ENCODE results near the gene SSH2. TPM values are rescaled to one million over a fixed set of nuclear protein-coding genes. Genes with fewer than 3 reads are reported as not detected.

Gene SSH2
- polyA plus RNA-seq, 1 of the 3 experiments (the other 2 are of a cell fraction), result 8.8 TPM

GRCh38 chr17:29802246-29802645 lies 127.8 kb downstream of the SSH2 start:
- POLR2A ChIA-PET, result no interaction called here

More at GRCh38 chr17:29802246-29802645, 127.8 kb downstream of the SSH2 start:
- Histone ChIP-seq H3K9ac (no peak overlapping the region), H3K9me2 (no peaks in the 10 kb centered on the region), H3F3A (replicated peaks; ENCODE audit: insufficient read depth) (no peaks in the 10 kb centered on the region), H3K79me2 (ENCODE audit: insufficient read depth) (no peaks in the 10 kb centered on the region; the same call in 1 of the 2 replicates), H3K4me3 (ENCODE audit: low read depth in 2 of 2, low read length in 1 of 2) (no peak overlapping the region), H3K36me3 (replicated peaks in 1 of 2; ENCODE audit: control insufficient read depth in 1 of 2, insufficient read depth in 2 of 2, low read length in 1 of 2) (no peaks in the 10 kb centered on the region), H2AFZ (ENCODE audit: low read depth) (no peak overlapping the region), H3K4me1 (ENCODE audit: control insufficient read depth in 1 of 2, insufficient read depth in 2 of 2, low read depth in 1 of 2, low read length in 1 of 2) (peaks cover 0 to 3% of the 10 kb centered on the region in 2 experiments; a peak in 1 of 4 replicates), H4K20me1 (ENCODE audit: insufficient read depth) (no peaks in the 10 kb centered on the region), H3K27me3 (ENCODE audit: insufficient read depth) (no peaks in the 10 kb centered on the region), H3K9me3 (no peaks in the 10 kb centered on the region), H3K27ac (ENCODE audit: low read depth in 2 of 2, low read length in 1 of 2) (no peak overlapping the region), H3K4me2 (no peak overlapping the region)
- TF ChIP-seq SIN3A (IDR thresholded peaks at IDR 0.05; ENCODE audit: borderline replicate concordance, low read depth, low read length) (no peak), TAF1 (IDR thresholded peaks at IDR 0.05; ENCODE audit: borderline replicate concordance, low read depth, low read length) (no peak), MEF2A (IDR thresholded peaks at IDR 0.05; ENCODE audit: borderline replicate concordance, low read depth) (no peak), CTCF (IDR thresholded peaks at IDR 0.05) (no peak), SMC3 (IDR thresholded peaks at IDR 0.05; ENCODE audit: low read depth, low read length) (no peak), TEAD4 (IDR thresholded peaks at IDR 0.05; ENCODE audit: borderline replicate concordance, insufficient read depth) (no peak), PBX3 (IDR thresholded peaks at IDR 0.05) (no peak), RCOR1 (IDR thresholded peaks at IDR 0.05; ENCODE audit: low read length) (no peak), NFIC (IDR thresholded peaks at IDR 0.05; ENCODE audit: borderline replicate concordance) (no peak), NRF1 (IDR thresholded peaks at IDR 0.05; ENCODE audit: low read depth, low read length) (no peak), FOXJ3 (CRISPR knock-in tag; IDR thresholded peaks at IDR 0.05) (no peak), RAD21 (IDR thresholded peaks at IDR 0.05; ENCODE audit: low read length) (no peak), USF2 (IDR thresholded peaks at IDR 0.05; ENCODE audit: borderline replicate concordance, low read depth, low read length) (no peak)
- TF ChIP-seq, protein P1, sequence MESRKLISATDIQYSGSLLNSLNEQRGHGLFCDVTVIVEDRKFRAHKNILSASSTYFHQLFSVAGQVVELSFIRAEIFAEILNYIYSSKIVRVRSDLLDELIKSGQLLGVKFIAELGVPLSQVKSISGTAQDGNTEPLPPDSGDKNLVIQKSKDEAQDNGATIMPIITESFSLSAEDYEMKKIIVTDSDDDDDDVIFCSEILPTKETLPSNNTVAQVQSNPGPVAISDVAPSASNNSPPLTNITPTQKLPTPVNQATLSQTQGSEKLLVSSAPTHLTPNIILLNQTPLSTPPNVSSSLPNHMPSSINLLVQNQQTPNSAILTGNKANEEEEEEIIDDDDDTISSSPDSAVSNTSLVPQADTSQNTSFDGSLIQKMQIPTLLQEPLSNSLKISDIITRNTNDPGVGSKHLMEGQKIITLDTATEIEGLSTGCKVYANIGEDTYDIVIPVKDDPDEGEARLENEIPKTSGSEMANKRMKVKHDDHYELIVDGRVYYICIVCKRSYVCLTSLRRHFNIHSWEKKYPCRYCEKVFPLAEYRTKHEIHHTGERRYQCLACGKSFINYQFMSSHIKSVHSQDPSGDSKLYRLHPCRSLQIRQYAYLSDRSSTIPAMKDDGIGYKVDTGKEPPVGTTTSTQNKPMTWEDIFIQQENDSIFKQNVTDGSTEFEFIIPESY (IDR thresholded peaks at IDR 0.05; ENCODE audit: borderline replicate concordance, low read depth), result no peak
- DNase-seq, result no peak
- CTCF ChIA-PET, result interaction anchor here (0.7 to 5.3 kb wide), 2 partner anchors 11 to 129 kb away, joined by 3 to 51 read pairs; partner anchors contain the start of gene SSH2
- 97% methylated on average over 3 of the region's 3 CpGs for WGBS (ENCODE audit: low lambda C conversion rate)

All from SK-N-SH (cell line).